T-cell (primary cell): ENCODE results near the gene COASY. TPM values are rescaled to one million over a fixed set of nuclear protein-coding genes. Genes with fewer than 3 reads are reported as not detected.
"Not testable (repeated sequence)": the region's sequence is repeated elsewhere in the genome, so short reads cannot be mapped to it uniquely, and the experiment has no call there.

Source experiments
- ATAC-seq, 4 experiments: fragments of 200-7000 bp in 3 of 4; fragments of 150-1000 bp in 1 of 4; cut with Tn5 transposase; replicated peaks in 1 of 4; 1 replicate in 3 of 4; 2 replicates in 1 of 4; pipeline ENCODE4 v1.10.0; 2021; ENCODE audit warnings: moderate library complexity in 3 of 4, mild to moderate bottlenecking in 2 of 4, moderate number of reproducible peaks in 1 of 4
- CTCF ChIA-PET, 2 donors: fragments of 300-600 bp; sonication (Branson Sonifier 250); formaldehyde crosslinking; loops; one replicate each; lab custom pipeline; 2022; ENCODE audit warnings: antibody characterized with exemption in 2 of 2; lab: Charles Lee
- POLR2A ChIA-PET, 2 donors: fragments of 300-600 bp; sonication (Branson Sonifier 250); formaldehyde crosslinking; loops; one replicate each; lab custom pipeline; 2022; ENCODE audit warnings: antibody characterized with exemption in 2 of 2; lab: Charles Lee
- DNase-seq, 35 experiments: peaks; one replicate each; pipeline versions ENCODE4 v3.0.0 to v3.0.0-alpha.2; 2013 to 2023
- H3K27ac ChIP-seq: one replicate; pipeline ENCODE4 v1.5.1; 2013; ENCODE audit warnings: low read length
- H3K27me3 ChIP-seq, 2 experiments: replicated peaks in 1 of 2; 1 replicate in 1 of 2; 2 replicates in 1 of 2; pipeline versions ENCODE4 v1.6.1 to v1.7.0; 2013; ENCODE audit warnings: low read length in 1 of 2, mixed read lengths in 1 of 2; ENCODE audit not compliant: control insufficient read depth in 2 of 2, insufficient read depth in 2 of 2; ENCODE audit errors: extremely low read depth in 1 of 2
- H3K36me3 ChIP-seq, 2 donors: 1 replicate in 1 of 2; 2 replicates in 1 of 2; pipeline versions ENCODE4 v1.6.1 to v1.7.0; 2013; ENCODE audit warnings: low read length in 1 of 2; ENCODE audit not compliant: control insufficient read depth in 2 of 2, insufficient read depth in 1 of 2; ENCODE audit errors: extremely low read depth in 1 of 2
- H3K4me1 ChIP-seq, 2 experiments: 1 replicate in 1 of 2; 2 replicates in 1 of 2; pipeline versions ENCODE4 v1.6.1 to v1.7.0; 2013; ENCODE audit warnings: low read length in 2 of 2, mixed read lengths in 1 of 2; ENCODE audit not compliant: insufficient read depth in 2 of 2, control insufficient read depth in 1 of 2; ENCODE audit errors: extremely low read depth in 1 of 2
- H3K4me3 ChIP-seq, 2 donors: 1 replicate in 1 of 2; 2 replicates in 1 of 2; pipeline versions ENCODE4 v1.5.1 to v1.7.0; 2013; ENCODE audit warnings: mild to moderate bottlenecking in 2 of 2, low read length in 1 of 2, moderate library complexity in 1 of 2; ENCODE audit not compliant: control insufficient read depth in 1 of 2; ENCODE audit errors: extremely low read depth in 1 of 2
- H3K9me3 ChIP-seq: 2 replicates; pipeline ENCODE4 v1.7.0; 2013
- H3K27ac Mint-ChIP-seq, 2 donors: one replicate each; pipeline ENCODE4 v1.8.0; 2020 to 2021; ENCODE audit warnings: mild to moderate bottlenecking in 2 of 2, mixed read lengths in 2 of 2
- H3K27me3 Mint-ChIP-seq, 2 donors: one replicate each; pipeline ENCODE4 v1.8.0; 2021 to 2022; ENCODE audit warnings: mixed read lengths in 2 of 2
- H3K36me3 Mint-ChIP-seq: one replicate; pipeline ENCODE4 v1.8.0; 2021; ENCODE audit warnings: mixed read lengths
- H3K4me1 Mint-ChIP-seq, 3 donors: one replicate each; pipeline ENCODE4 v1.8.0; 2020 to 2022; ENCODE audit warnings: mixed read lengths in 3 of 3, mild to moderate bottlenecking in 1 of 3
- H3K4me3 Mint-ChIP-seq, 3 donors: one replicate each; pipeline ENCODE4 v1.8.0; 2020 to 2022; ENCODE audit warnings: mild to moderate bottlenecking in 3 of 3, mixed read lengths in 3 of 3, moderate library complexity in 3 of 3
- H3K9me3 Mint-ChIP-seq, 3 donors: one replicate each; pipeline ENCODE4 v1.8.0; 2020 to 2022; ENCODE audit warnings: mixed read lengths in 3 of 3
- WGBS: methylation state at CpG from one replicate; pipeline ENCODE4 v1.1.5; 2013; ENCODE audit warnings: missing lambda C conversion rate; ENCODE audit not compliant: insufficient coverage; 5-methylcytosine and 5-hydroxymethylcytosine counted together
- total RNA-seq, 35 experiments: library from RNA in 6 of 35; stranded (reverse) in 6 of 35; fragments of 120-200 nt in 1 of 35; gene quantifications; one replicate each; pipeline versions ENCODE4 v1.2.1 to v1.2.4 and lab custom pipeline; 2013 to 2026

The COASY gene
- total RNA-seq, 5 donors from 2014 or later (not counting 1 experiment from before 2014, with no cell fraction given) = 43.2 to 79.0 (median 74.9) TPM

DNA sequence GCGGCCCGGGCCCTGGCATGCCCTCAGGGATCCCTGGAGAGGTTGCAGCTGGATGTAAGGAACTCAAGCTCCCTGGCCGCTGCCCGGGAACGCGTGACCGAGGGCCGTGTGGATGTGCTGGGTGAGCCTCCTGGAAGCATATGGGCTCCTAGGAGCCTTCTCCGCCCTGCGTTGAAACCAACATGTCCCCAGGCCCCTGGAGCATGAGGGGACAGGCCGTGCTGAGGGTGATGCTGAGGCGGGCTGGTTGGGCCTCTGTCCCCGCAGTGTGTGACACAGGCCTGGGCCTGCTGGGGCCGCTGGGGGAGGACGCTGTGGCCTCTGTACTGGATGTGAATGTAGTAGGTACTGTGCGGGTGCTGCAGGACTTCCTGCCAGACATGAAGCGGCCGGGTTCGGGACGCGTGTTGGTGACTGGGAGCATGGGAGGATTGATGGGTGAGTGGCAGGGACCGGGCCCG, 14.9 kb upstream of the COASY start:
- H3K27me3 Mint-ChIP-seq = no peaks in the 10 kb centered on the region
- no peak for ATAC-seq
- H3K4me1 Mint-ChIP-seq = peaks cover 15 to 18% (median 16%) of the 10 kb centered on the region in 3 donors
- WGBS = 94% methylated on average over 18 of the region's 23 CpGs
- CTCF ChIA-PET = no interaction called here
- H3K4me3 Mint-ChIP-seq = peak overlapping the region in 1 of 3 donors; percentile 54
- H3K27ac Mint-ChIP-seq = no peak overlapping the region
- H3K9me3 Mint-ChIP-seq = no peaks in the 10 kb centered on the region
- Histone ChIP-seq H3K36me3 (peaks cover 0 to 9% of the 10 kb centered on the region in 2 donors), H3K27me3 (no peaks in the 10 kb centered on the region), H3K9me3 (no peaks in the 10 kb centered on the region), H3K4me1 (peaks cover 0 to 18% of the 10 kb centered on the region in 2 experiments), H3K27ac (no peak overlapping the region), H3K4me3 (no peak overlapping the region)
- no peaks in the 10 kb centered on the region for H3K36me3 Mint-ChIP-seq
- DNase-seq = no peak
- POLR2A ChIA-PET = no interaction called here

DNA sequence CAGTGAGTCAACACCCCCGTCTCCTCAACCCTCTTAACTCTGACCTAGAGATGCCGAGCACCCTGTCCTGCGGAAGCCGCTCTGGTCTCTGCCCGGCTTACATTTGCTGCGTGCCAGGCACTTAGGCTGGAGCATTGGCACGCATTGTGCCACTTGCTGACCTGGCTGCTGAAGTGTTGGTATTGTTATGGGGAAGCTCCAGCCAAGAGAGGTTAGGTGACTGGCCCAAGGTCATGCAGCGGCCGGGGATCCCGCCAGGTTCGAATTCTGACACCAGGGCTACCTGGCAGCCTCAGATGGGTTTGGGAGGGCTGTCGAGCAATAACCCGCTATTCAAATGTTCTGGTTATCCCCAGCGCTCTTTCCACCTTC, 14.3 kb upstream of the COASY start:
- Histone ChIP-seq H3K9me3 (no peaks in the 10 kb centered on the region), H3K4me3 (no peak overlapping the region), H3K27me3 (no peaks in the 10 kb centered on the region), H3K36me3 (peaks cover 0 to 9% of the 10 kb centered on the region in 2 donors), H3K4me1 (peaks cover 0 to 18% of the 10 kb centered on the region in 2 experiments), H3K27ac (no peak overlapping the region)
- no peaks in the 10 kb centered on the region for H3K9me3 Mint-ChIP-seq
- no peak for DNase-seq
- H3K4me1 Mint-ChIP-seq = peaks cover 16 to 20% (median 18%) of the 10 kb centered on the region in 3 donors
- H3K27me3 Mint-ChIP-seq = no peaks in the 10 kb centered on the region
- no peak overlapping the region for H3K27ac Mint-ChIP-seq
- ChIA-PET CTCF (interaction anchor here in 1 of 2 donors (1.2 kb wide), 1 partner anchor 30 kb away, joined by 6 read pairs; the partner anchor contains the start of gene PSMC3IP), POLR2A (no interaction called here)
- H3K36me3 Mint-ChIP-seq = no peaks in the 10 kb centered on the region
- H3K4me3 Mint-ChIP-seq = peak overlapping the region in 2 of 3 donors; percentile 2 to 54
- no peak for ATAC-seq
- 92% methylated on average over 13 of the region's 14 CpGs for WGBS

DNA sequence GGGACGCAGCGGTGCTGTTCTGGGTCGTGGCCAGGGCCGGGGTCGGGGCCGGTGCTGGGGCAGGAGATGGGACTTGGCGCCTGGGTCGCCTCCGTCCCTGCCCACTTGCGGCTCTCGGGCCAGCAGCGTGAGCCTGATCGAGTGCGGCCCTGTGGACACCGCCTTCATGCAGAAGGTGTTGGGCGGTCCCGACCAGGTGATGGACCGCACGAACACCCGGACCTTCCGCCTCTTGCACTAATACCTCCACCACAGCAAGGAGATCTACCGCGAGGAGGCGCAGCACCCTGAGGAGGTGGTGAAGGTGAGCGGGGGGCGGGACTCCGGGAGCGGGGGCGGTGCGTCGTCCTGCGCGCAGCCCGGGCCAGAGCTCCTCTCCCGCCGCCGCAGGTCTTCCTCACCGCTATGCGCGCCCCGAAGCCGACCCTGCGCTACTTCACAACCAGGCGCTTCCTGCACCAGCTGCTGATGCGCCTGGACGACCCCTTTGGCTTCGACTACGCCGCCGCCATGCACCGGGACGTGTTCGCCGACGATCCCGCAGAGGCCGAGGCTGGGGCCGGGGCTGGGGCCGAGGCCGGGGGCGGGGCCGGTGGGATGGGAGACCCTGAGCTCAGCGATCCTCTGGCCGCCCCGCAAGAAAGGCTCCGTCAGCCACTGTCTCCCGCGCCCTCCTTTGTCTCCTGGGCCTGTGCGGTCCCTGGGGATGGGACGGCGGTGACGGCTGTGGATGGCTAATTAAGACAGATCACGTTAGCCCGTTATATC, 13.7 kb upstream of the COASY start:
- Histone ChIP-seq H3K36me3 (peaks cover 0 to 9% of the 10 kb centered on the region in 2 donors), H3K4me1 (peaks cover 0 to 23% of the 10 kb centered on the region in 2 experiments), H3K9me3 (no peaks in the 10 kb centered on the region), H3K27me3 (no peaks in the 10 kb centered on the region), H3K4me3 (peak overlapping the region in 1 of 2 donors; percentile 32), H3K27ac (no peak overlapping the region)
- no peaks in the 10 kb centered on the region for H3K9me3 Mint-ChIP-seq
- WGBS = 25% methylated on average over 59 of the region's 74 CpGs
- peak; percentile 47 to 86 (median 73) for DNase-seq
- CTCF ChIA-PET = interaction anchor here in 1 of 2 donors (1.1 to 1.2 kb wide), 2 partner anchors 22 to 30 kb away, joined by 3 to 6 read pairs; partner anchors contain the start of gene PSMC3IP
- no peak overlapping the region for H3K27ac Mint-ChIP-seq
- POLR2A ChIA-PET = interaction anchor here (0.5 to 0.6 kb wide), 2 partner anchors 39 to 376 kb away, joined by 3 read pairs; no protein-coding TSS in a partner anchor
- H3K4me1 Mint-ChIP-seq = peaks cover 16 to 19% (median 19%) of the 10 kb centered on the region in 3 donors
- H3K4me3 Mint-ChIP-seq = peak overlapping the region; percentile 39 to 54 (median 50)
- no peaks in the 10 kb centered on the region for H3K27me3 Mint-ChIP-seq
- peak; percentile 90 to 94 (median 92) for ATAC-seq
- no peaks in the 10 kb centered on the region for H3K36me3 Mint-ChIP-seq

DNA sequence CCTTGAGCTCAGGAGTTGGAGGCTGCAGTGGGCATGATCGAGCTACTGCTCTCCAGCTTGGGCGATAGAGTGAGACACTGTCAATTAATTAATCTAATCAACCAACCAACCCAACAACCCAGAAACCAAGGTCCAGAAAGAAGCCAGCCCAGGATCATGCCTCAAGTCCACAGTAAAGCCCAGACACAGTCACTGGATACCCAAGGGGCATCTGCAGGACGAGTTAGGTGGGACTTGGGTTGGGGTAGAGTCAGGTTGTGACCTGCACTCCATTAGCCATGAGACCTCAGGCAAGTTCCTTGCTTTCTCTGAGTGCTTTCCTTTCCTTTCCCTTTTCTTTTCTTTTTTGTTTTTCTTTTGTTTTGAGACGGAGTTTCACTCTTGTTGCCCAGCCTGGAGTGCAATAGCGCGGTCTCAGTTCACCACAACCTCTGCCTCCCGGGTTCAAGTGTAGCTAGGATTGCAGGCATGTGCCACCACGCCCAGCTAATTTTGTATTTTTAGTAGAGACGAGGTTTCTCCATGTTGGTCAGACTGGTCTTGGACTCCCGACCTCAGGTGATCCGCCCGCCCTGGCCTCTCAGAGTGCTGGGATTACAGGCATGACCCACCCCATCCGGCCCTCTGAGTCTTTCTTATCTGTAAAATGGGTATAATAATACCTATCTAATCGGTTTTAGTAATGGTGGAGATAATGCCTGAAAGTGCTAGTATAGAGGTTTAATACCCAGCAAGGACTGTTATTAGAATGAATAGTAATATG, 12.8 kb upstream of the COASY start:
- 90% methylated on average over 5 of the region's 14 CpGs for WGBS
- Mint-ChIP-seq H3K4me1 (peaks cover 16 to 25% (median 20%) of the 10 kb centered on the region in 3 donors), H3K36me3 (no peaks in the 10 kb centered on the region), H3K27ac (no peak overlapping the region), H3K9me3 (no peaks in the 10 kb centered on the region), H3K27me3 (no peaks in the 10 kb centered on the region), H3K4me3 (peak overlapping the region in 2 of 3 donors; percentile 39 to 54)
- Histone ChIP-seq H3K4me3 (no peak overlapping the region), H3K9me3 (no peaks in the 10 kb centered on the region), H3K27me3 (no peaks in the 10 kb centered on the region), H3K36me3 (peaks cover 0 to 2% of the 10 kb centered on the region in 2 donors), H3K4me1 (peaks cover 0 to 33% of the 10 kb centered on the region in 2 experiments), H3K27ac (no peak overlapping the region)
- DNase-seq (no peak), ATAC-seq (no peak)
- ChIA-PET POLR2A (no interaction called here), CTCF (interaction anchor here (0.5 to 1.1 kb wide), 3 partner anchors 19 to 21 kb away, joined by 3 to 10 read pairs (median 5); no protein-coding TSS in a partner anchor)

DNA sequence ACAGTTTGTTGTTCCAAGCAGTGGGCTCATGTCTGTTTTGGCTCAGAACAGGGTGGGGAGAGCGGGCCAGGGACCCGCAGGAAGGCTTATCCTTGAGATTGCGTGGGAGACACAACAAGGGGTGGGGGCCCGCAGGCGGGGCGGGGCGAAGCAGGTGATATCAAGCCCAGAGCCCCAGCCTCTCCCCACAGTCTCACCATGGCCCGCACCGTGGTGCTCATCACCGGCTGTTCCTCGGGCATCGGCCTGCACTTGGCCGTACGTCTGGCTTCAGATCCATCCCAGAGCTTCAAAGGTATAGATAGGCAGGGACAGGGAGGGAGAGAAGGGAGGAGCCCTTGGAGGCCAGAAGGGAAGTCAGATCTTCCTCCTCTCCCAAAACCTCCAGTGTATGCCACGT, 9.2 kb upstream of the COASY start, which contains the start of gene HSD17B1:
Gene HSD17B1, plus strand, starts transcription at position 188 of the 400 bp plus-strand sequence. Its CDS starts 11 bp downstream, at position 199.
- H3K4me3 ChIP-seq, DNase-seq, H3K36me3 ChIP-seq, H3K9me3 ChIP-seq, H3K27me3 ChIP-seq, ATAC-seq, H3K9me3 Mint-ChIP-seq, H3K27me3 Mint-ChIP-seq, H3K36me3 Mint-ChIP-seq, CTCF ChIA-PET: not testable (repeated sequence)
- peaks cover 3 to 49% of the 10 kb centered on the region in 2 experiments for H3K4me1 ChIP-seq
- Mint-ChIP-seq H3K27ac (peak within 1 kb of the TSS; percentile 91 to 93), H3K4me1 (peaks cover 29 to 42% (median 30%) of the 10 kb centered on the region in 3 donors), H3K4me3 (peak within 1 kb of the TSS; percentile 84 to 91 (median 87))
- POLR2A ChIA-PET = interaction anchor here in 1 of 2 donors (0.6 kb wide), 2 partner anchors 12 to 233 kb away, joined by 3 to 14 read pairs; no protein-coding TSS in a partner anchor
- peak within 1 kb of the TSS; percentile 92 for H3K27ac ChIP-seq
- no CpG with 5 or more reads among the region's 15 CpGs for WGBS
